Cardiac muscle cell (in vitro differentiated cells and primary cell): ENCODE results near the gene TOR1AIP2. TPM values are rescaled to one million over a fixed set of nuclear protein-coding genes. Genes with fewer than 3 reads are reported as not detected.

Experiments used
- DNase-seq, 2 donors: peaks; one replicate each; pipeline versions ENCODE4 v3.0.0 to v3.0.0-alpha.2; 2010 to 2017; ENCODE audit warnings: low read depth in 1 of 2, low spot score in 1 of 2
- H3K27ac ChIP-seq: fragments of 200-600 bp; sonication (generic); 2 replicates; pipeline ENCODE4 v1.5.1; 2016
- H3K27me3 ChIP-seq: fragments of 200-600 bp; sonication (generic); 2 replicates; pipeline ENCODE4 v1.6.0; 2016; ENCODE audit warnings: control low read depth
- H3K36me3 ChIP-seq: fragments of 200-600 bp; sonication (generic); 2 replicates; pipeline ENCODE4 v1.5.1; 2016; ENCODE audit warnings: control low read depth
- H3K4me1 ChIP-seq: fragments of 200-600 bp; sonication (generic); 2 replicates; pipeline ENCODE4 v1.8.1; 2017; ENCODE audit warnings: low read depth, mild to moderate bottlenecking, mixed run types
- H3K4me3 ChIP-seq: fragments of 200-600 bp; sonication (generic); 2 replicates; pipeline ENCODE4 v1.5.1; 2016; ENCODE audit warnings: mild to moderate bottlenecking
- H3K9me3 ChIP-seq: fragments of 200-600 bp; sonication (generic); 2 replicates; pipeline ENCODE4 v1.5.1; 2017; ENCODE audit warnings: low read depth, mild to moderate bottlenecking, control low read depth
- CTCF ChIP-seq: IDR thresholded peaks from 2 replicates; pipeline ENCODE4 v1.5.1; 2012; ENCODE audit warnings: low read depth, mild to moderate bottlenecking, low read length
- polyA plus RNA-seq: library from polyadenylated mRNA; unstranded; fragments of >200 nt; fragmentation: Nextera tagmentation; extraction: Ambion mirVana; gene quantifications from 2 replicates; pipeline ENCODE4 v1.2.1, GENCODE V29; 2016
- total RNA-seq: library from RNA; depleted of rRNA; stranded (reverse); fragments of >200 nt; gene quantifications from 2 replicates; pipeline ENCODE4 v1.2.3, GENCODE V29; 2016

TOR1AIP2 gene
- total RNA-seq (56.2 and 75.6 TPM in 2 replicates), polyA plus RNA-seq (20.7 and 21.9 TPM in 2 replicates)

DNA sequence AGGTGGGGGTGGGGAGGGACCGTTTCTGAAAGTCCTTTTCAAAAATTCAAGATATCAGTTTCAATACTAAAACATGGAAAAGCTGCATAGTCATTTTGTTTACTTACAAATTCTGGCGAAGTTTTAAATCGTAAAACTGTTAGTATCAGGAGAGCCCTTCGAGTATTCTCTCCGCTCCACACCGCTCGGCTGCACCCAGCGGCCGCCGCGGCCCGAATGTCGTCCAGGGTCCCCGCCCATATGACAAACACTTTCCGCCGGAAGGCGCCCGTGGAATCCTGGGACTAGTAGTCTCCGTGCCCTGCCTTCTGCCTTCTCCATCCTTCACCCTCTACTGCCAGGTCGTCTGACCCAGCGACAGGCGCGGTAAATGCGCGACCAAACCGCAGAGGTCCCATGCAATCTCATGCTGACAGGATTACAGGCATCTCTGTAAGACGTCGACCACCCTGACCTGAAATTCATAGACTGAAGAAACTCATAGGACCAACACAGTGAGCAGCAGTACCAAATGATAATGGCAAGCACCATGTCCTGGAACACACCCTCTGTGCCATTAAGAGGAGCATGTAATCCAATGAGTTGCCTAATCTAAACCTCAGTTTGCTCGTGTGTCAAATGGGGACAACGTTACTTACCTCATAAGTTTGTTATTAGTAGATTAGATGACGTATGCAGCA is at the start of gene TOR1AIP2:
TOR1AIP2 (minus strand) TSS at position 218 of the 680 bp plus-strand sequence. CDS start 25,138 bp downstream, outside the sequence.
- peak within 1 kb of the TSS; percentile 64 for H3K27ac ChIP-seq
- no peak for TF ChIP-seq CTCF
- no peaks in the 10 kb centered on the region for H3K9me3 ChIP-seq
- H3K27me3 ChIP-seq: no peaks in the 10 kb centered on the region
- peak; percentile 83 to 93 for DNase-seq
- H3K36me3 ChIP-seq: peaks cover 8% of the 10 kb centered on the region
- peak within 1 kb of the TSS; percentile 56 for H3K4me3 ChIP-seq
- peaks cover 14% of the 10 kb centered on the region for H3K4me1 ChIP-seq

GRCh38 chr1:179926850-179927205 is 49.2 kb upstream of the TOR1AIP2 start:
- Histone ChIP-seq H3K4me1 (no peaks in the 10 kb centered on the region), H3K36me3 (no peaks in the 10 kb centered on the region), H3K27me3 (no peaks in the 10 kb centered on the region), H3K4me3 (no peak overlapping the region), H3K27ac (no peak overlapping the region), H3K9me3 (no peaks in the 10 kb centered on the region)
- DNase-seq: no peak
- no peak for TF ChIP-seq CTCF

DNA sequence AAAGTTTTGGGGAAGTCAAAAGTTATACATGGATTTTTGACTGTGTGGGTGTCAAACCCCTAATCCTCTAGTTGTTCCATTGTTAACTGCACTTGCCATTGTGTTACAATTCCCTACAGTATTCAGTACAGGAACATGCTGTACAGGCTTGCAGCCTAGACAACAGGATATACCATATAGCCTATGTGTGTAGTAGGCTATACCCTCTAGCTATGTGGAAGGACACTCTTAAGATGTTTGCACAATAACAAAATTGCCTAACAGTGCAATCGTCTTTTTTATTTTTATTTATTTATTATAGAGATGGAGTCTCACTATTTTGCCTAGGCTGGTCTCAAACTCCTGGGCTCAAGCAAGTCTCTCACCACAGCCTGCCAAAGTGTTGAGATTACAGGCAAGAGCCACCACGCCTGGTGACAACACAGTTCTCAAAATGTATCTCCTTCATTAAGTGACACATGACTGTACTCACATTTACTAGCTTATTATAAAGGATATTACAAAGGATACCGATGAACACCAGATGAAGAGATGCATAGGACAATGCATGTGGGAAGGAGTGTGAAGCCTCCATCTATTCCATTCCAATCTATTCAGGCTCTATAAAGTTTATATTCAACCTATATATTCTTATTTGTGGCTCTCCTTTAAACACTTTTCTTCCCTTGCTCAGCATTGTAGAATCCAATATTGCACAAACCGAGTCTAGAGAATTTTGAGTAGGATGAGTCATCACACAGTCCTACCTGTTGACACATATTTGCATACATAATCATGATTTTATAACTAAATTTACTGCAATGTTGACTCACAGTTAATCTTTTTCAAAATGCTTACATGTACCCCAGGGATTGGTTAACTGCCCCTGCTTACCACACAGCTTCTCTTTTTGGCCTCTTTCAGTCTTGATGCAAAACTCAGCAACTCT is 48.6 kb upstream of the TOR1AIP2 start:
- TF ChIP-seq CTCF: no peak
- Histone ChIP-seq H3K27me3 (no peaks in the 10 kb centered on the region), H3K4me1 (no peaks in the 10 kb centered on the region), H3K27ac (no peak overlapping the region), H3K36me3 (no peaks in the 10 kb centered on the region), H3K4me3 (no peak overlapping the region), H3K9me3 (no peaks in the 10 kb centered on the region)
- peak in 1 of 2 donors; percentile 70 for DNase-seq

DNA sequence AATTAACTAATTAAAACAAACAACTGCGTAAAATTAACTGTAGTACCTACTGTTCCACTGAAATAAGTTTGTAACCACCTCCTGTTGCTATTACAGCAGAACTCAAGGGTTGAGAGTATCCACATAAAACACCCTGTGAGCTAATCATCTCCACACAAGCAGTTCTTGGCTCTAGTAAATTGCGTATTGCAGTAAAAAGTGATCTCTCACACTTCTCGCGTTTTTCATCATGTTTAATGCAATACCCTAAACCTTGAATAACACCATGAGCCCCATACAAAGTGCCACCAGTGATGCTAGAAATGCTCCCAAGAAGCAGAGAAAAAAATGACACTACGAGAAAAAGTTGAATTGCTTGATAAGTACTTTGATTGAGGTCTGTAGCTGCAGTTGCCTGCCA is 47.7 kb upstream of the TOR1AIP2 start:
- Histone ChIP-seq H3K27me3 (no peaks in the 10 kb centered on the region), H3K27ac (no peak overlapping the region), H3K4me3 (no peak overlapping the region), H3K9me3 (no peaks in the 10 kb centered on the region), H3K36me3 (no peaks in the 10 kb centered on the region), H3K4me1 (no peaks in the 10 kb centered on the region)
- TF ChIP-seq CTCF: no peak
- DNase-seq: no peak

DNA sequence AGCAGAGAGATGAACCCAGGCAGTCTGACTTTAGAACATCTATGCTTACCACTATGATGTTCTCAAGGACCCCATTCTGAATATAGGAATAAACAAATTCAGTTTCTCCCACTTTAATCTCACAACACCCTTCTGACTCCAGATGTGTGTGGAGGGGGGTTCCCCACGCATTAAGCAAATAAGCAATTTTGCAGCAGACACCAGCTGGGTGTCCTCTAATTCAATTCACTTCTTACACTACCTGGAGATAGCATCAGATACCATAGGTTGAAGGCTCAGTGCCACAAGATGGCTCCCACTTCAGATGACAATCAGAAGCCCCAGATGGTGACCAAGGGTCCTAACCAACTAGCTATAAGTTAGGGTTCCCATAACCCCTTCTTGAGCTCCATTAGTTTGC is 46.7 kb upstream of the TOR1AIP2 start:
- H3K9me3 ChIP-seq: no peaks in the 10 kb centered on the region
- H3K36me3 ChIP-seq: peaks cover 6% of the 10 kb centered on the region
- H3K27ac ChIP-seq: no peak overlapping the region
- H3K4me1 ChIP-seq: no peaks in the 10 kb centered on the region
- H3K4me3 ChIP-seq: no peak overlapping the region
- no peaks in the 10 kb centered on the region for H3K27me3 ChIP-seq
- TF ChIP-seq CTCF: no peak
- DNase-seq: no peak
